ENCODE results near the gene FUT6.
A peak's percentile ranks its signal among the peaks of the same experiment; 100 is the strongest.

The FUT6 gene

GRCh38 chr19:5828661-5829566 lies 10.6 kb downstream of the FUT6 start:
- H3K27ac ChIP-seq, result no peak overlapping the region
- peak overlapping the region; percentile 75 for H3K4me3 ChIP-seq
- TF ChIP-seq, protein P1, sequence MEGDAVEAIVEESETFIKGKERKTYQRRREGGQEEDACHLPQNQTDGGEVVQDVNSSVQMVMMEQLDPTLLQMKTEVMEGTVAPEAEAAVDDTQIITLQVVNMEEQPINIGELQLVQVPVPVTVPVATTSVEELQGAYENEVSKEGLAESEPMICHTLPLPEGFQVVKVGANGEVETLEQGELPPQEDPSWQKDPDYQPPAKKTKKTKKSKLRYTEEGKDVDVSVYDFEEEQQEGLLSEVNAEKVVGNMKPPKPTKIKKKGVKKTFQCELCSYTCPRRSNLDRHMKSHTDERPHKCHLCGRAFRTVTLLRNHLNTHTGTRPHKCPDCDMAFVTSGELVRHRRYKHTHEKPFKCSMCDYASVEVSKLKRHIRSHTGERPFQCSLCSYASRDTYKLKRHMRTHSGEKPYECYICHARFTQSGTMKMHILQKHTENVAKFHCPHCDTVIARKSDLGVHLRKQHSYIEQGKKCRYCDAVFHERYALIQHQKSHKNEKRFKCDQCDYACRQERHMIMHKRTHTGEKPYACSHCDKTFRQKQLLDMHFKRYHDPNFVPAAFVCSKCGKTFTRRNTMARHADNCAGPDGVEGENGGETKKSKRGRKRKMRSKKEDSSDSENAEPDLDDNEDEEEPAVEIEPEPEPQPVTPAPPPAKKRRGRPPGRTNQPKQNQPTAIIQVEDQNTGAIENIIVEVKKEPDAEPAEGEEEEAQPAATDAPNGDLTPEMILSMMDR (IDR thresholded peaks at IDR 0.05), result no peak
- peak; percentile 71 for DNase-seq (ENCODE audit: low spot score)

- Histone ChIP-seq H3K4me3 (peak overlapping the region; percentile 75), H3K27ac (peak overlapping the region in 1 of 2 donors; percentile 70)
- TF ChIP-seq, protein P1 (IDR thresholded peaks at IDR 0.05), result no peak
- peak; percentile 83 for DNase-seq (ENCODE audit: low spot score)
Observed at GRCh38 chr19:5827891-5828660, 11.4 kb downstream of the FUT6 start.

- Histone ChIP-seq H3K4me3 (peak overlapping the region; percentile 75), H3K27ac (peak overlapping the region in 1 of 2 donors; percentile 70)
- DNase-seq (ENCODE audit: low spot score), result peak; percentile 71
- TF ChIP-seq, protein P1 (IDR thresholded peaks at IDR 0.05), result no peak
Observed at GRCh38 chr19:5827342-5827890, 12.1 kb downstream of the FUT6 start.

GRCh38 chr19:5826531-5827341 lies 12.8 kb downstream of the FUT6 start:
- peak; percentile 70 for DNase-seq (ENCODE audit: low spot score)
- TF ChIP-seq, protein P1 (IDR thresholded peaks at IDR 0.05), result no peak
- no peak overlapping the region for H3K27ac ChIP-seq
- H3K4me3 ChIP-seq, result no peak overlapping the region

DNA sequence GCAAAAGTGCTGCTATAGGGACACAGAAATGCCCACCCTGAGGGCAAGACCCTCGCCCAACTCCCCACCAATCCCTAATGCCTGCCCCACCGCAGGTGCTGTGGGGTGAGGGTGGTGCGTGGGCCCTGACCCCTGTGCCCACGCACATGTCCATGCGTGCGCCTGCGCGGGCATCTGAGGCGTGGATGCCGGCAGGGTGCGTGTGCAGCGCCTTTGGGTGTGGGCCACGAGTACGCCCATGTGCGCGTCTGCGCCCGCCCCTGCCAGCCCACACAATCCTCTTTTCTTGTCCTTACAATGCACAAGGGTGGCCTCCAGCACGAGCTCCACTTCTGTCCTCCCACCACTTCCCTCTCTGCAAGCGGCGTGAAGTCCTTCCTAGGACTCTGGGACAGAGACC lies 14.3 kb downstream of the FUT6 start:
- DNase-seq (ENCODE audit: low spot score), result no peak
- TF ChIP-seq, protein P1 (IDR thresholded peaks at IDR 0.05), result no peak
- Histone ChIP-seq H3K27ac (no peak overlapping the region), H3K4me3 (no peak overlapping the region)

DNA sequence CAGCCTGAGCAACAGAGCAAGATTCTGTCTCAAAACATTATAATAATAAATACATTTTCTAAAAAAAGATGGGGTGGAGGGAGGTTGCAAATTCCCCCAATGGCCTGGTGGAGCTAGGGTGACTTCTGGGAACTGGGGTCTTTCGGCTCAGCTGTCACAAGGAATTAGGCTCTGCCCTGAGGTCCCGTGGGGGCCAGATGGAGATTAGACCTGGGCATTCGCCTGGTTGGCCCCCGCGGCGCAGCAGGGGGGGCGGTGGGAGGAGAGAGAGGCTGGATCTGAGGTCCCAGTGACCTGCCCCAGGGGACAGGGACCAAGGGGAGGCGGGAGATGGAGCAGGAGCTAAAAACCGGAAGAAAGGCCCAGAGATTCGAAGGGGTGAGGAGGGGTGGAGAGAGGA lies 14.8 kb downstream of the FUT6 start:
- TF ChIP-seq, protein P1 (IDR thresholded peaks at IDR 0.05), result no peak
- Histone ChIP-seq H3K27ac (no peak overlapping the region), H3K4me3 (no peak overlapping the region)
- no peak for DNase-seq (ENCODE audit: low spot score)

All from coronary artery (tissue), 2 donors.